Stimulated activated CD8-positive, alpha-beta memory T cell treated with anti-CD3 and anti-CD28 coated beads, Interleukin-4, amount 100 ng/mL, for 1 hour (primary cell): ENCODE results near the gene CCDC187.
A peak's percentile ranks its signal among the peaks of the same experiment; 100 is the strongest.

Experiments used
- DNase-seq, 2 donors: peaks; one replicate each; pipeline ENCODE4 v3.0.0-alpha.2; 2020; ENCODE audit warnings: low read depth in 2 of 2, low spot score in 1 of 2

CCDC187 gene

GRCh38 chr9:136229096-136230065, 74.5 kb downstream of the CCDC187 start:
- DNase-seq, result no peak

GRCh38 chr9:136228107-136228875, 75.6 kb downstream of the CCDC187 start:
- DNase-seq, result no peak

- DNase-seq, result no peak
Measured at GRCh38 chr9:136226680-136227407, 77.0 kb downstream of the CCDC187 start.

- DNase-seq, result peak in 1 of 2 donors; percentile 35
Measured at GRCh38 chr9:136225748-136226679, 77.9 kb downstream of the CCDC187 start.

- DNase-seq, result no peak
Measured at GRCh38 chr9:136225366-136225747, 78.5 kb downstream of the CCDC187 start.

GRCh38 chr9:136223871-136224640, 79.8 kb downstream of the CCDC187 start:
- no peak for DNase-seq

- DNase-seq, result no peak
Measured at GRCh38 chr9:136222906-136223285, 81.0 kb downstream of the CCDC187 start.

- DNase-seq, result no peak
Measured at GRCh38 chr9:136222166-136222905, 81.6 kb downstream of the CCDC187 start.

GRCh38 chr9:136220017-136220729, 83.7 kb downstream of the CCDC187 start:
- DNase-seq, result no peak

GRCh38 chr9:136219276-136219675, 84.6 kb downstream of the CCDC187 start:
- no peak for DNase-seq

GRCh38 chr9:136218673-136219072, 85.2 kb downstream of the CCDC187 start:
- DNase-seq, result no peak

GRCh38 chr9:136218271-136218670, 85.6 kb downstream of the CCDC187 start:
- DNase-seq, result no peak

- DNase-seq, result no peak
Measured at GRCh38 chr9:136216541-136217244, 87.2 kb downstream of the CCDC187 start.

- no peak for DNase-seq
Measured at GRCh38 chr9:136213733-136214132, 90.2 kb downstream of the CCDC187 start.

GRCh38 chr9:136212345-136212950, 91.4 kb downstream of the CCDC187 start:
- DNase-seq, result no peak

- no peak for DNase-seq
Measured at GRCh38 chr9:136211441-136212344, 92.2 kb downstream of the CCDC187 start.
